ENCODE results near the gene EIF2S2.
"Not testable (repeated sequence)": the region's sequence is repeated elsewhere in the genome, so short reads cannot be mapped to it uniquely, and the experiment has no call there.

EIF2S2 gene

GRCh38 chr20:34111702-34112599 lies at the start of gene EIF2S2:
TSS of gene EIF2S2 (minus strand) at chr20:34112243. CDS start at chr20:34112110, 133 bp downstream.
- peak; percentile 97 to 99 for DNase-seq

GRCh38 chr20:34157697-34158096 lies 45.7 kb upstream of the EIF2S2 start:
- not testable (repeated sequence) for DNase-seq

GRCh38 chr20:34155836-34156235 lies 43.8 kb upstream of the EIF2S2 start:
- DNase-seq: no peak

- DNase-seq: not testable (repeated sequence)
These were observed 41.1 kb upstream of the EIF2S2 start for GRCh38 chr20:34153169-34153568.

- DNase-seq: not testable (repeated sequence)
These were observed 40.0 kb upstream of the EIF2S2 start for GRCh38 chr20:34152073-34152472.

- DNase-seq: no peak
These were observed 38.4 kb upstream of the EIF2S2 start for GRCh38 chr20:34150306-34151000.

GRCh38 chr20:34145280-34145819 lies 33.3 kb upstream of the EIF2S2 start:
- no peak for DNase-seq

- DNase-seq: no peak
These were observed 31.9 kb upstream of the EIF2S2 start for GRCh38 chr20:34143951-34144350.

GRCh38 chr20:34142121-34142520 lies 30.1 kb upstream of the EIF2S2 start:
- no peak for DNase-seq

GRCh38 chr20:34141293-34141692 lies 29.2 kb upstream of the EIF2S2 start:
- DNase-seq: no peak

- DNase-seq: not testable (repeated sequence)
These were observed 23.7 kb upstream of the EIF2S2 start for GRCh38 chr20:34135525-34136275.

- not testable (repeated sequence) for DNase-seq
These were observed 21.4 kb upstream of the EIF2S2 start for GRCh38 chr20:34133365-34133860.

- DNase-seq: not testable (repeated sequence)
These were observed 20.9 kb upstream of the EIF2S2 start for GRCh38 chr20:34132943-34133342.

GRCh38 chr20:34132491-34132890 lies 20.4 kb upstream of the EIF2S2 start:
- DNase-seq: not testable (repeated sequence)

GRCh38 chr20:34131491-34131890 lies 19.4 kb upstream of the EIF2S2 start:
- no peak for DNase-seq

GRCh38 chr20:34129518-34130162 lies 17.6 kb upstream of the EIF2S2 start:
- peak; percentile 77 to 89 for DNase-seq

GRCh38 chr20:34127792-34128191 lies 15.7 kb upstream of the EIF2S2 start:
- no peak for DNase-seq

GRCh38 chr20:34124469-34125249 lies 12.6 kb upstream of the EIF2S2 start:
- no peak for DNase-seq

GRCh38 chr20:34123309-34123708 lies 11.3 kb upstream of the EIF2S2 start:
- DNase-seq: no peak

- DNase-seq: no peak
These were observed 10.4 kb upstream of the EIF2S2 start for GRCh38 chr20:34122274-34122980.

- DNase-seq: no peak
These were observed 8.2 kb upstream of the EIF2S2 start for GRCh38 chr20:34120213-34120612.
